Measurements from ENCODE around the gene SYNDIG1.

Gene SYNDIG1

DNA sequence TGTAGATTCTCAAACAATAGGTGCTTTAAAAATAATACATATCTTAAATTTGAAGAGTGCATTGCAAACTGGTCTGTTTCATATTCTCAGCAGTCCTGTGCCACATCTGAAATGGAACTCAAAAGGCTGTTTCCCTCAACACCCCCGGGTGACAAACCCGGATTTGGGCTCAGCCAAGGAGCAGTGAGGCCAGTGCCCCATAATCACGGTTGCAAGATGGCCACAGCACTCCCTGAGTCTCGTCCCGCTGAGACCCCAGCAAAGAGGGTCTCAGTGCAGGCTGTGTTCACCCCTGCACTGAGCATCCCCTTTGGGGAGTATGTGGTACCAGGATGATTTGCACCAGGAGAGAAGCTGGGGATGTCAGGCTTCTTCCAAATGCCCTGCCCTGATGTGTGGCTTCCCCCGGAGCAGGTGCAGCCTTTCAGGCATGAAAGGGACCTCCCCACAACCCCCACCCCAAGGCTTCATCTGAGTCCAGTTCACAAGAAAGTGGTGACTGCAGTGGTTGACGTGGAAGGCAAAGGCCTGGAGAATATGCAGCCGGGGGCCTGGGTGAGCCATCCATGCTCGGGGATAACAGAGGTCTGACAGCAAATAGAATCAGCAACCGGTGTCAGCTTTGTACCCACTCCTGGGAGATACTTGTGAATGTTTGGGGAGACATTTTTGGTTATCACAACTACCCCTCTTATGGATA lies 202.9 kb downstream of the SYNDIG1 start:
- no peak overlapping the region for H2BK12ac ChIP-seq (ENCODE audit: low read length)
- H3K27me3 ChIP-seq (ENCODE audit: insufficient read depth, low read length) = no peaks in the 10 kb centered on the region
- peaks cover 4% of the 10 kb centered on the region for H3K9me3 ChIP-seq (ENCODE audit: insufficient read depth, low read depth, low read length)
- no peaks in the 10 kb centered on the region for H3K79me2 ChIP-seq (ENCODE audit: control insufficient read depth, insufficient read depth, low read length, poor library complexity)
- no peak overlapping the region for H4K8ac ChIP-seq (ENCODE audit: low read depth, low read length)
- H4K91ac ChIP-seq (ENCODE audit: low read depth, low read length) = no peak overlapping the region
- no peaks in the 10 kb centered on the region for H3K36me3 ChIP-seq (ENCODE audit: control insufficient read depth in 1 of 2, insufficient read depth in 2 of 2, low read length in 2 of 2)
- no peak overlapping the region for H3K4ac ChIP-seq (ENCODE audit: low read depth, low read length)
- no peak overlapping the region for H3K18ac ChIP-seq (ENCODE audit: low read length)
- H2AK5ac ChIP-seq (ENCODE audit: low read length) = no peak overlapping the region
- no peaks in the 10 kb centered on the region for H3K79me1 ChIP-seq (ENCODE audit: low read length)
- H3K4me1 ChIP-seq (ENCODE audit: control insufficient read depth in 1 of 2, insufficient read depth in 2 of 2, low read length in 2 of 2) = peaks cover 5% of the 10 kb centered on the region in 2 experiments
- no peak overlapping the region for H3K27ac ChIP-seq (ENCODE audit: low read depth, low read length)
- no peak overlapping the region for H3K23ac ChIP-seq (ENCODE audit: low read length)
- no CpG with 5 or more reads among the region's 10 CpGs for WGBS (ENCODE audit: extremely low coverage, insufficient coverage, insufficient read length)
- no peak overlapping the region for H3K9ac ChIP-seq (ENCODE audit: low read length)
- H2BK5ac ChIP-seq (ENCODE audit: low read depth, low read length, poor library complexity) = no peak overlapping the region
- no peak overlapping the region for H3K4me3 ChIP-seq (ENCODE audit: low read depth, low read length)
- H2BK120ac ChIP-seq (ENCODE audit: insufficient read depth, low read length, poor library complexity) = no peak overlapping the region
- no peak overlapping the region for H3K4me2 ChIP-seq (ENCODE audit: low read length)
- no peak for DNase-seq
- no peak overlapping the region for H3K14ac ChIP-seq (ENCODE audit: low read length)
- no peak overlapping the region for H4K12ac ChIP-seq (ENCODE audit: low read depth, low read length)
- H2AFZ ChIP-seq (ENCODE audit: insufficient read depth, low read length, poor library complexity) = no peak overlapping the region

DNA sequence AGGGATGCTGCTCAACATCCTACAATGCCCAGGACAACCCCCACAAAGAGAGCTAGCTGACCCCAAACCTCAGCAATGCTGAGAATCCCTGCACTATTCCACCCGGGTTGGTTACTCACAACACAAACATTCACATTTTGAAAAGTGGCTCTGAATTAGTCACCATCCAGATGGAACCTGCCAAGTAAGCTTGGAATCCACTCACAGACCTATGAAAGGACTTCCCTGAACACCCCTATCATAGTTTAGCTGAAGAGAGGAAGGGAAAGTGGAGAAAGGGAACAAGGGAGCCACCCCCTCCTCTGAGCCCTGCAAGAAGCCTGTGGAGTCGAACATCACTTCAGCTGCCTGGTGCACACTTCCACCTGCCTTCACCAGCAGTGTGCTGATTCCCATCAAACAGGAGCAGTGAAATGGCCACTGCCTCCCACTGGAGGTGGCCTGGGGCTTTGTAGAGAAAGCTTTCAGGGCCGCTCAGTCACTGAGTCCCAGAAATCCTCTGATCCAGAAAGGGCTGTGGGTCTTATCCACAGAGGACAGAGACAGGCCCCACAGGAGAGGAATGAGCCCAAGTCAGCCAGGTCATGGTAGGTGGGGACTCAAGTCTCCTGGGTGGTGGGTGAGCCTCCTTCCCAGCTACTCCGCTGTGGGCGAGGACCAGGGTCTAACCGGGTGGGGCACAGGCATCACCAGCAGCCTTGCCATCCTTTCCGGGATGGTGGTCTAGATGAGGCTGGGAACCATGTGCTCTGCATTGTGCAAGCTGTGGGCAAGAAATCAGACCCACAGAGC lies 203.7 kb downstream of the SYNDIG1 start:
- no peak overlapping the region for H2BK12ac ChIP-seq (ENCODE audit: low read length)
- H3K27me3 ChIP-seq (ENCODE audit: insufficient read depth, low read length) = no peaks in the 10 kb centered on the region
- peaks cover 4% of the 10 kb centered on the region for H3K9me3 ChIP-seq (ENCODE audit: insufficient read depth, low read depth, low read length)
- no peak overlapping the region for H2BK120ac ChIP-seq (ENCODE audit: insufficient read depth, low read length, poor library complexity)
- no peak overlapping the region for H2AK5ac ChIP-seq (ENCODE audit: low read length)
- H3K18ac ChIP-seq (ENCODE audit: low read length) = no peak overlapping the region
- no peak overlapping the region for H3K14ac ChIP-seq (ENCODE audit: low read length)
- H3K79me2 ChIP-seq (ENCODE audit: control insufficient read depth, insufficient read depth, low read length, poor library complexity) = no peaks in the 10 kb centered on the region
- H3K36me3 ChIP-seq (ENCODE audit: control insufficient read depth in 1 of 2, insufficient read depth in 2 of 2, low read length in 2 of 2) = no peaks in the 10 kb centered on the region
- H3K4me2 ChIP-seq (ENCODE audit: low read length) = no peak overlapping the region
- no peak overlapping the region for H3K4me3 ChIP-seq (ENCODE audit: low read depth, low read length)
- peak; percentile 70 to 86 for DNase-seq
- no peak overlapping the region for H3K9ac ChIP-seq (ENCODE audit: low read length)
- H3K27ac ChIP-seq (ENCODE audit: low read depth, low read length) = no peak overlapping the region
- no peak overlapping the region for H2AFZ ChIP-seq (ENCODE audit: insufficient read depth, low read length, poor library complexity)
- no CpG with 5 or more reads among the region's 7 CpGs for WGBS (ENCODE audit: extremely low coverage, insufficient coverage, insufficient read length)
- no peak overlapping the region for H2BK5ac ChIP-seq (ENCODE audit: low read depth, low read length, poor library complexity)
- no peak overlapping the region for H3K23ac ChIP-seq (ENCODE audit: low read length)
- peaks cover 8 to 10% of the 10 kb centered on the region in 2 experiments for H3K4me1 ChIP-seq (ENCODE audit: control insufficient read depth in 1 of 2, insufficient read depth in 2 of 2, low read length in 2 of 2)
- H4K12ac ChIP-seq (ENCODE audit: low read depth, low read length) = no peak overlapping the region
- H3K4ac ChIP-seq (ENCODE audit: low read depth, low read length) = no peak overlapping the region
- no peak overlapping the region for H4K91ac ChIP-seq (ENCODE audit: low read depth, low read length)
- H4K8ac ChIP-seq (ENCODE audit: low read depth, low read length) = no peak overlapping the region
- H3K79me1 ChIP-seq (ENCODE audit: low read length) = no peaks in the 10 kb centered on the region

DNA sequence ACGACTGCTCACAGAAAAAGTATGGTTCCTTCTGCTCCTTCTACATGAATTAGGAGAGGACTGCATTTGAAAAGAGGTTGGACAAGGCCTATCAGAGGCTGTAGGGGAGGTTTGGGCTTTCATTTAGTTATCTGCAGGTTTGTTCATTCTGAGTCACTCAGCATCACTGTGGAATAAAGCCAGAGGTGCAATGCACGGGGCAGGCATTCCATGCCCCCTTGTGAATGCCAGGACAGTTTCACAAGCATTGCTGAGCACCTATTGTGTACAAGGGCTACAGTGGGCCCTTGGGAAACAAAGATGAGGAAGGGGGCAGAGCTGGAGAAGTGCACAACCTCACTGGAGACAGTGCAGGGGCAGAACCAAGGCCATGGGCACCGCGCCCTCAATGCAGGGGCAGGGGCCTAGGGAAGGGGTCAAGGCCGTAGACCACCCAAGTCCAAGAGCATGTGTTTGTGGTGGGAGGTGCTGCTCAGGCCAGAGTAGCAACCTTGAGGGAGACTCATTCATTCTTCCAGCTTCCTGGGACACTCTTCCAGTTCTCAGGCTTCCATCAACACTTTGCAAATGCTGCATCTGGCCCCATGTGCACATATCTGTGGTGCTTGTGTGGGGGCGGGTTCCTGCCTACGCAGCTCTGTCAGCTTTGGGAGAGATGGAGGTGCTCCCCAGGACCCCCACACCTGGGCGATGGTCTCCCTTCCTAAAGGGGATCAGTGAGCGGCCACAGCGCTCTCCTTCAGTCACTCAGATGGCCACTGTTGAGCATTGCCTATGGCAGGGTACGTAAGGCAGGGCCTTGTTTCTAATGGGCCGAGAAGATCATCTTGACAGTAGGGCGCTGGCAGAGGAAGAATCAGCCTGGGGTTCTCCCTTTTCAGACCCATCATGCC lies 204.5 kb downstream of the SYNDIG1 start:
- H3K23ac ChIP-seq (ENCODE audit: low read length) = no peak overlapping the region
- H4K12ac ChIP-seq (ENCODE audit: low read depth, low read length) = no peak overlapping the region
- H2AFZ ChIP-seq (ENCODE audit: insufficient read depth, low read length, poor library complexity) = no peak overlapping the region
- no peak for DNase-seq
- no peaks in the 10 kb centered on the region for H3K79me2 ChIP-seq (ENCODE audit: control insufficient read depth, insufficient read depth, low read length, poor library complexity)
- no peaks in the 10 kb centered on the region for H3K36me3 ChIP-seq (ENCODE audit: control insufficient read depth in 1 of 2, insufficient read depth in 2 of 2, low read length in 2 of 2)
- no peak overlapping the region for H3K18ac ChIP-seq (ENCODE audit: low read length)
- H3K4me1 ChIP-seq (ENCODE audit: control insufficient read depth in 1 of 2, insufficient read depth in 2 of 2, low read length in 2 of 2) = peaks cover 14 to 16% of the 10 kb centered on the region in 2 experiments
- no peak overlapping the region for H3K4ac ChIP-seq (ENCODE audit: low read depth, low read length)
- H4K91ac ChIP-seq (ENCODE audit: low read depth, low read length) = no peak overlapping the region
- H2BK120ac ChIP-seq (ENCODE audit: insufficient read depth, low read length, poor library complexity) = no peak overlapping the region
- no peak overlapping the region for H3K14ac ChIP-seq (ENCODE audit: low read length)
- no peak overlapping the region for H3K4me3 ChIP-seq (ENCODE audit: low read depth, low read length)
- no peak overlapping the region for H2AK5ac ChIP-seq (ENCODE audit: low read length)
- peaks cover 4% of the 10 kb centered on the region for H3K9me3 ChIP-seq (ENCODE audit: insufficient read depth, low read depth, low read length)
- H2BK12ac ChIP-seq (ENCODE audit: low read length) = no peak overlapping the region
- no peaks in the 10 kb centered on the region for H3K27me3 ChIP-seq (ENCODE audit: insufficient read depth, low read length)
- no peaks in the 10 kb centered on the region for H3K79me1 ChIP-seq (ENCODE audit: low read length)
- no peak overlapping the region for H3K9ac ChIP-seq (ENCODE audit: low read length)
- H2BK5ac ChIP-seq (ENCODE audit: low read depth, low read length, poor library complexity) = no peak overlapping the region
- WGBS (ENCODE audit: extremely low coverage, insufficient coverage, insufficient read length) = no CpG with 5 or more reads among the region's 13 CpGs
- H3K4me2 ChIP-seq (ENCODE audit: low read length) = no peak overlapping the region
- H3K27ac ChIP-seq (ENCODE audit: low read depth, low read length) = no peak overlapping the region
- no peak overlapping the region for H4K8ac ChIP-seq (ENCODE audit: low read depth, low read length)

DNA sequence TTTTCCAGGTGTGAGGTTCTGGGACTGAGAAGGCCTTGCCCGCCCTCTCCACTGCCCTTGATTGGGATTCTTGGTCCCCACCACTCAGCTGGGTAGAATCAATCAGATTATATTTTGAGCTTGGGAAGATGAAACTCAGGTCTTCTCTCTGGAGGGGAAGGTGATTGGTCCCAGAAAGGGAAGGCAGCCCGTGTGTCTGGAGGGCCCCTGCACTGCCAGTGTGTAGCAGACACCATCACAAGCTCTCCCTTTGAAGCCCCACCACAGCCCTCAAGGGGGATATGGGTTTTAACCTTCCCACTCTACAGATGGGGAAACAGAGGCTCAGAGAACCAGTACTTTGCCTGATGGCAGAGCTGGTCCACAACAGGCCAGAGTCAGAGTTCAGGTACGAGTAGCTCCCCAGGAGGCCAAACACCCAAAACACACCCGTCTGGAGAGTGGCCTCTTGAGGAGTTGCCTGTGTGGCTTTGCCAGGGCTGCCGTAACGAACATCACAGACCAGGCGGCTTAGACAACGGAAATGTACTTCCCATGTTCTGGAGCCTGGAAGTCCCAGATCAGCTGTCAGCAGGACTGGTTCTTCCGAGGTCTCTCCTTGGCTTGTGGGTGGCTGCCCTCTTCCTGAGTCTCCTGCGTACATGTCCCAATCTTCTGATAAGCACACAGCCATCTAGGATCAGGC lies 205.6 kb downstream of the SYNDIG1 start:
- no peak for DNase-seq
- no peak overlapping the region for H2BK12ac ChIP-seq (ENCODE audit: low read length)
- no peak overlapping the region for H3K23ac ChIP-seq (ENCODE audit: low read length)
- no peaks in the 10 kb centered on the region for H3K36me3 ChIP-seq (ENCODE audit: control insufficient read depth in 1 of 2, insufficient read depth in 2 of 2, low read length in 2 of 2)
- H2BK120ac ChIP-seq (ENCODE audit: insufficient read depth, low read length, poor library complexity) = no peak overlapping the region
- H3K9ac ChIP-seq (ENCODE audit: low read length) = no peak overlapping the region
- H4K91ac ChIP-seq (ENCODE audit: low read depth, low read length) = no peak overlapping the region
- peaks cover 4% of the 10 kb centered on the region for H3K9me3 ChIP-seq (ENCODE audit: insufficient read depth, low read depth, low read length)
- no peaks in the 10 kb centered on the region for H3K79me1 ChIP-seq (ENCODE audit: low read length)
- no peak overlapping the region for H2AK5ac ChIP-seq (ENCODE audit: low read length)
- H3K4ac ChIP-seq (ENCODE audit: low read depth, low read length) = no peak overlapping the region
- no peak overlapping the region for H2BK5ac ChIP-seq (ENCODE audit: low read depth, low read length, poor library complexity)
- no peak overlapping the region for H3K18ac ChIP-seq (ENCODE audit: low read length)
- no peak overlapping the region for H3K14ac ChIP-seq (ENCODE audit: low read length)
- H2AFZ ChIP-seq (ENCODE audit: insufficient read depth, low read length, poor library complexity) = no peak overlapping the region
- no peak overlapping the region for H3K4me2 ChIP-seq (ENCODE audit: low read length)
- no peaks in the 10 kb centered on the region for H3K27me3 ChIP-seq (ENCODE audit: insufficient read depth, low read length)
- no peak overlapping the region for H4K8ac ChIP-seq (ENCODE audit: low read depth, low read length)
- H3K4me1 ChIP-seq (ENCODE audit: control insufficient read depth in 1 of 2, insufficient read depth in 2 of 2, low read length in 2 of 2) = peaks cover 16% of the 10 kb centered on the region in 2 experiments
- H3K27ac ChIP-seq (ENCODE audit: low read depth, low read length) = no peak overlapping the region
- H3K79me2 ChIP-seq (ENCODE audit: control insufficient read depth, insufficient read depth, low read length, poor library complexity) = no peaks in the 10 kb centered on the region
- no peak overlapping the region for H4K12ac ChIP-seq (ENCODE audit: low read depth, low read length)
- WGBS (ENCODE audit: extremely low coverage, insufficient coverage, insufficient read length) = no CpG with 5 or more reads among the region's 10 CpGs
- H3K4me3 ChIP-seq (ENCODE audit: low read depth, low read length) = no peak overlapping the region
